Common myeloid progenitor, CD34-positive (primary cell): ENCODE measurements around the gene ASNSD1.
"Not testable (repeated sequence)": the region's sequence is repeated elsewhere in the genome, so short reads cannot be mapped to it uniquely, and the experiment has no call there.

Experiments
- CTCF ChIA-PET: fragments of 350-600 bp; sonication (Branson Sonifier 250); formaldehyde crosslinking; loops from one replicate; lab custom pipeline; 2021; ENCODE audit warnings: antibody characterized with exemption; lab: Charles Lee
- POLR2A ChIA-PET: fragments of 350-600 bp; sonication (Branson Sonifier 250); formaldehyde crosslinking; loops from one replicate; lab custom pipeline; 2021; ENCODE audit warnings: antibody characterized with exemption; lab: Charles Lee
- DNase-seq, 3 donors: peaks; one replicate each; pipeline versions ENCODE4 v3.0.0 to v3.0.0-alpha.2; 2013
- H3K27ac ChIP-seq, 2 experiments: 1 replicate in 1 of 2; 2 replicates in 1 of 2; pipeline ENCODE4 v1.7.0; 2013; ENCODE audit warnings: inconsistent platforms in 2 of 2, low read length in 2 of 2, mild to moderate bottlenecking in 2 of 2, low read depth in 1 of 2, moderate library complexity in 1 of 2; ENCODE audit not compliant: severe bottlenecking in 2 of 2, insufficient read depth in 1 of 2, poor library complexity in 1 of 2
- H3K27me3 ChIP-seq, 5 experiments: replicated peaks in 2 of 5; 1 replicate in 3 of 5; 2 replicates in 2 of 5; pipeline versions ENCODE4 v1.6.1 to v1.7.0; 2013; ENCODE audit warnings: low read length in 4 of 5, mild to moderate bottlenecking in 2 of 5, moderate library complexity in 2 of 5, inconsistent platforms in 1 of 5; ENCODE audit not compliant: insufficient read depth in 5 of 5, control insufficient read depth in 4 of 5
- H3K36me3 ChIP-seq, 4 experiments: 1 replicate in 2 of 4; 2 replicates in 2 of 4; pipeline versions ENCODE4 v1.6.1 to v1.7.0; 2013; ENCODE audit warnings: low read length in 3 of 4, control low read depth in 1 of 4, mild to moderate bottlenecking in 1 of 4; ENCODE audit not compliant: control insufficient read depth in 4 of 4, insufficient read depth in 4 of 4
- H3K4me1 ChIP-seq, 4 experiments: 1 replicate in 3 of 4; 2 replicates in 1 of 4; pipeline versions ENCODE4 v1.6.1 to v1.7.1; 2013; ENCODE audit warnings: low read length in 3 of 4, mild to moderate bottlenecking in 3 of 4, control low read depth in 1 of 4, inconsistent platforms in 1 of 4, moderate library complexity in 1 of 4; ENCODE audit not compliant: control insufficient read depth in 4 of 4, insufficient read depth in 4 of 4; ENCODE audit errors: control extremely low read depth in 1 of 4
- H3K4me3 ChIP-seq, 7 experiments: 1 replicate in 4 of 7; 2 replicates in 3 of 7; pipeline versions ENCODE4 v1.5.1 to v1.7.0; 2013; ENCODE audit warnings: mild to moderate bottlenecking in 7 of 7, low read length in 6 of 7, moderate library complexity in 6 of 7, inconsistent platforms in 2 of 7, low read depth in 2 of 7, control low read depth in 1 of 7; ENCODE audit not compliant: insufficient read depth in 4 of 7, control insufficient read depth in 1 of 7; ENCODE audit errors: extremely low read depth in 1 of 7
- H3K9me3 ChIP-seq, 5 experiments: 1 replicate in 4 of 5; 2 replicates in 1 of 5; pipeline versions ENCODE4 v1.6.1 to v1.7.1; 2013; ENCODE audit warnings: low read length in 4 of 5, mild to moderate bottlenecking in 2 of 5, inconsistent platforms in 1 of 5, low read depth in 1 of 5, moderate library complexity in 1 of 5; ENCODE audit not compliant: control insufficient read depth in 4 of 5, insufficient read depth in 2 of 5; ENCODE audit errors: control extremely low read depth in 1 of 5
- WGBS: methylation state at CpG from one replicate; pipeline ENCODE4 v1.1.5; 2013; ENCODE audit not compliant: insufficient coverage; 5-methylcytosine and 5-hydroxymethylcytosine counted together

The ASNSD1 gene

GRCh38 chr2:189681903-189682302 lies 20.6 kb downstream of the ASNSD1 start:
- CTCF ChIA-PET: interaction anchor here (0.5 to 12.3 kb wide), 3 partner anchors 12 to 38 kb away, joined by 3 to 123 read pairs (median 4); no protein-coding TSS in a partner anchor
- H3K36me3 ChIP-seq: peaks cover 0 to 4% (median 0%) of the 10 kb centered on the region in 4 experiments

GRCh38 chr2:189683348-189683747 lies 22.1 kb downstream of the ASNSD1 start:
- Histone ChIP-seq H3K4me1 (peaks cover 2 to 16% (median 13%) of the 10 kb centered on the region in 4 experiments), H3K4me3 (no peak overlapping the region), H3K36me3 (peaks cover 0 to 4% (median 0%) of the 10 kb centered on the region in 4 experiments), H3K9me3 (peaks cover 0 to 4% (median 0%) of the 10 kb centered on the region in 5 experiments), H3K27me3 (no peaks in the 10 kb centered on the region), H3K27ac (no peak overlapping the region)
- POLR2A ChIA-PET: no interaction called here
- CTCF ChIA-PET: interaction anchor here (0.9 to 12.3 kb wide), 6 partner anchors 9 to 67 kb away, joined by 4 to 123 read pairs (median 5); partner anchors contain the start of gene ANKAR
- DNase-seq: peak in 1 of 3 donors; percentile 29
- whole genome bisulfite sequencing: 100% methylated on average over 1 of the region's 1 CpG

More at GRCh38 chr2:189681903-189682302, 20.6 kb downstream of the ASNSD1 start:
- Histone ChIP-seq H3K27me3 (no peaks in the 10 kb centered on the region), H3K4me3 (no peak overlapping the region), H3K27ac (no peak overlapping the region), H3K9me3 (peaks cover 0 to 7% (median 0%) of the 10 kb centered on the region in 5 experiments), H3K4me1 (peaks cover 2 to 16% (median 13%) of the 10 kb centered on the region in 4 experiments)
- POLR2A ChIA-PET: no interaction called here
- no peak for DNase-seq

GRCh38 chr2:189684811-189685210 lies 23.6 kb downstream of the ASNSD1 start:
- Histone ChIP-seq H3K27me3 (no peaks in the 10 kb centered on the region), H3K36me3 (peaks cover 0 to 4% (median 0%) of the 10 kb centered on the region in 4 experiments), H3K4me1 (peaks cover 2 to 16% (median 13%) of the 10 kb centered on the region in 4 experiments), H3K4me3 (no peak overlapping the region), H3K9me3 (no peaks in the 10 kb centered on the region), H3K27ac (no peak overlapping the region)
- ChIA-PET POLR2A (no interaction called here), CTCF (interaction anchor here (0.6 to 12.3 kb wide), 6 partner anchors 9 to 228 kb away, joined by 3 to 123 read pairs (median 4); partner anchors contain the start of gene ANKAR)
- no CpG with 5 or more reads among the region's 1 CpG for WGBS
- DNase-seq: no peak

GRCh38 chr2:189685540-189686229 lies 24.4 kb downstream of the ASNSD1 start:
- CTCF ChIA-PET: interaction anchor here (0.8 to 12.3 kb wide), 4 partner anchors 8 to 17 kb away, joined by 4 to 123 read pairs (median 12); partner anchors contain the start of gene ANKAR
- POLR2A ChIA-PET: no interaction called here
- peak; percentile 57 to 81 (median 79) for DNase-seq
- Histone ChIP-seq H3K4me1 (peaks cover 2 to 16% (median 13%) of the 10 kb centered on the region in 4 experiments), H3K4me3 (peak overlapping the region in 2 of 7 experiments; percentile 5 to 16), H3K27me3 (no peaks in the 10 kb centered on the region), H3K27ac (no peak overlapping the region), H3K9me3 (no peaks in the 10 kb centered on the region), H3K36me3 (peaks cover 0 to 4% (median 0%) of the 10 kb centered on the region in 4 experiments)
- WGBS: 20% methylated on average over 1 of the region's 2 CpGs

GRCh38 chr2:189687796-189688195 lies 26.5 kb downstream of the ASNSD1 start:
- H3K27ac ChIP-seq, H3K4me3 ChIP-seq, DNase-seq, H3K27me3 ChIP-seq, H3K36me3 ChIP-seq, H3K9me3 ChIP-seq, POLR2A ChIA-PET: not testable (repeated sequence)
- peaks cover 2 to 16% (median 13%) of the 10 kb centered on the region in 4 experiments for H3K4me1 ChIP-seq
- WGBS: no CpG with 5 or more reads among the region's 1 CpG
- CTCF ChIA-PET: interaction anchor here (1.6 to 3.2 kb wide), 3 partner anchors 8 to 12 kb away, joined by 4 to 16 read pairs (median 7); partner anchors contain the start of gene ANKAR

- Histone ChIP-seq H3K36me3 (peaks cover 0 to 5% (median 2%) of the 10 kb centered on the region in 4 experiments), H3K4me1 (peaks cover 0 to 5% (median 0%) of the 10 kb centered on the region in 4 experiments), H3K4me3 (no peak overlapping the region), H3K27me3 (no peaks in the 10 kb centered on the region), H3K27ac (no peak overlapping the region), H3K9me3 (no peaks in the 10 kb centered on the region)
- DNase-seq: no peak
- CTCF ChIA-PET: interaction anchor here (0.9 to 7.6 kb wide), 10 partner anchors 9 to 102 kb away, joined by 3 to 123 read pairs (median 7); partner anchors contain the start of genes ANKAR, ASNSD1 and OSGEPL1
- POLR2A ChIA-PET: interaction anchor here (0.7 kb wide), 1 partner anchor 10 kb away, joined by 3 read pairs; no protein-coding TSS in a partner anchor
- no CpG with 5 or more reads among the region's 3 CpGs for WGBS
These were observed 35.0 kb downstream of the ASNSD1 start for GRCh38 chr2:189696223-189696622.
